ENCODE results near the gene BMX.

The BMX gene

GRCh38 chrX:15475486-15475885, 25.1 kb upstream of the BMX start:
- no peaks in the 10 kb centered on the region for H3K4me1 ChIP-seq
- no peak overlapping the region for H3K27ac ChIP-seq
- TF ChIP-seq CTCF (IDR thresholded peaks at IDR 0.05): no peak
- H3K36me3 ChIP-seq: peaks cover 0 to 12% (median 0%) of the 10 kb centered on the region in 3 donors
- H3K27me3 ChIP-seq: no peaks in the 10 kb centered on the region
- intact Hi-C loops (cut with DNase I; ENCODE audit: low total_unique reads): no loop called here
- no peak for DNase-seq
- H3K4me3 ChIP-seq: no peak overlapping the region
- H3K9me3 ChIP-seq: no peaks in the 10 kb centered on the region

GRCh38 chrX:15483891-15484290, 16.7 kb upstream of the BMX start:
- Histone ChIP-seq H3K27ac (no peak overlapping the region), H3K4me1 (no peaks in the 10 kb centered on the region), H3K9me3 (no peaks in the 10 kb centered on the region), H3K4me3 (no peak overlapping the region), H3K36me3 (no peaks in the 10 kb centered on the region), H3K27me3 (no peaks in the 10 kb centered on the region)
- DNase-seq: no peak
- TF ChIP-seq CTCF (IDR thresholded peaks at IDR 0.05): no peak
- intact Hi-C loops (cut with DNase I; ENCODE audit: low total_unique reads): no loop called here

GRCh38 chrX:15492469-15492868, 8.1 kb upstream of the BMX start:
- Histone ChIP-seq H3K27me3 (no peaks in the 10 kb centered on the region), H3K4me3 (peak overlapping the region; percentile 59 to 64), H3K36me3 (no peaks in the 10 kb centered on the region), H3K27ac (peak overlapping the region; percentile 55 to 77), H3K9me3 (no peaks in the 10 kb centered on the region), H3K4me1 (peaks cover 0 to 16% (median 0%) of the 10 kb centered on the region in 4 donors)
- intact Hi-C loops (cut with DNase I; ENCODE audit: low total_unique reads): loop anchor here (10.0 kb wide), 1 partner anchor 362 kb away; the partner anchor contains the start of gene AP1S2
- TF ChIP-seq CTCF (IDR thresholded peaks at IDR 0.05): no peak
- no peak for DNase-seq

- Histone ChIP-seq H3K27ac (peak within 1 kb of the TSS; percentile 55 to 77), H3K27me3 (no peaks in the 10 kb centered on the region), H3K4me1 (peaks cover 0 to 16% (median 0%) of the 10 kb centered on the region in 4 donors), H3K4me3 (peak within 1 kb of the TSS; percentile 59 to 64), H3K9me3 (no peaks in the 10 kb centered on the region), H3K36me3 (no peaks in the 10 kb centered on the region)
- peak; percentile 84 to 92 for DNase-seq
- peak in 1 of 2 experiments; percentile 18 for TF ChIP-seq CTCF (IDR thresholded peaks at IDR 0.05)
- intact Hi-C loops (cut with DNase I; ENCODE audit: low total_unique reads): loop anchor here (10.0 kb wide), 1 partner anchor 361 kb away; the partner anchor contains the start of gene AP1S2
These were observed 7.3 kb upstream of the BMX start, which contains the start of gene PIR for GRCh38 chrX:15493118-15493962. Gene PIR (minus strand): TSS chrX:15493333. CDS start chrX:15491257, 2,076 bp downstream.

GRCh38 chrX:15495801-15496200, 4.8 kb upstream of the BMX start:
- Histone ChIP-seq H3K27me3 (no peaks in the 10 kb centered on the region), H3K4me3 (no peak overlapping the region)
- intact Hi-C loops (cut with DNase I; ENCODE audit: low total_unique reads): loop anchor here (5.0 to 10.0 kb wide), 2 partner anchors 176 to 359 kb away; partner anchors contain the start of gene AP1S2

More at GRCh38 chrX:15495801-15496200, 4.8 kb upstream of the BMX start:
- H3K9me3 ChIP-seq: no peaks in the 10 kb centered on the region
- no peak for TF ChIP-seq CTCF (IDR thresholded peaks at IDR 0.05)
- no peak overlapping the region for H3K27ac ChIP-seq
- peaks cover 0 to 16% (median 0%) of the 10 kb centered on the region in 4 donors for H3K4me1 ChIP-seq
- DNase-seq: no peak
- H3K36me3 ChIP-seq: no peaks in the 10 kb centered on the region
